ENCODE results near the gene CD244. TPM values are rescaled to one million over a fixed set of nuclear protein-coding genes. Genes with fewer than 3 reads are reported as not detected.
"Not testable (repeated sequence)": the region's sequence is repeated elsewhere in the genome, so short reads cannot be mapped to it uniquely, and the experiment has no call there.

Gene CD244
- total RNA-seq, 4 donors from 2014 or later = 0.15 to 0.47 (median 0.27) TPM; not detected in 1

GRCh38 chr1:160907976-160908375 lies 45.3 kb upstream of the CD244 start:
- H3K4me1 ChIP-seq = no peaks in the 10 kb centered on the region
- no peaks in the 10 kb centered on the region for H3K9me3 ChIP-seq
- no peaks in the 10 kb centered on the region for H3K36me3 ChIP-seq
- WGBS, 2 donors (ENCODE audit: low coverage in 1 of 2) = 43 to 73% methylated on average over 7 of the region's 7 CpGs
- H3K4me3 ChIP-seq = no peak overlapping the region
- H3K27me3 ChIP-seq = peaks cover 6% of the 10 kb centered on the region
- ATAC-seq = no peak
- no peak overlapping the region for H3K27ac ChIP-seq
- TF ChIP-seq CTCF (IDR thresholded peaks at IDR 0.05) = no peak
- TF ChIP-seq EP300 (IDR thresholded peaks at IDR 0.05) = no peak
- TF ChIP-seq POLR2A (IDR thresholded peaks at IDR 0.05) = no peak
- TF ChIP-seq POLR2AphosphoS5 (IDR thresholded peaks at IDR 0.05) = no peak

- H3K4me1 ChIP-seq = no peaks in the 10 kb centered on the region
- ATAC-seq = no peak
- no peak overlapping the region for H3K27ac ChIP-seq
- TF ChIP-seq CTCF (IDR thresholded peaks at IDR 0.05) = no peak
- TF ChIP-seq POLR2AphosphoS5 (IDR thresholded peaks at IDR 0.05) = no peak
- no peak for TF ChIP-seq POLR2A (IDR thresholded peaks at IDR 0.05)
- no peak for TF ChIP-seq EP300 (IDR thresholded peaks at IDR 0.05)
- H3K4me3 ChIP-seq = no peak overlapping the region
- H3K27me3 ChIP-seq = peaks cover 7% of the 10 kb centered on the region
- WGBS, 2 donors (ENCODE audit: low coverage in 1 of 2) = 55 to 71% methylated on average over 2 to 4 of the region's 4 CpGs
- H3K9me3 ChIP-seq = no peaks in the 10 kb centered on the region
- H3K36me3 ChIP-seq = no peaks in the 10 kb centered on the region
Observed at GRCh38 chr1:160905617-160905989, 42.9 kb upstream of the CD244 start.

GRCh38 chr1:160904783-160905616 lies 42.3 kb upstream of the CD244 start:
- no peak overlapping the region for H3K27ac ChIP-seq
- no peak overlapping the region for H3K4me3 ChIP-seq
- peaks cover 7% of the 10 kb centered on the region for H3K27me3 ChIP-seq
- H3K36me3 ChIP-seq = no peaks in the 10 kb centered on the region
- TF ChIP-seq CTCF (IDR thresholded peaks at IDR 0.05) = no peak
- TF ChIP-seq EP300 (IDR thresholded peaks at IDR 0.05) = no peak
- TF ChIP-seq POLR2AphosphoS5 (IDR thresholded peaks at IDR 0.05) = no peak
- no peak for TF ChIP-seq POLR2A (IDR thresholded peaks at IDR 0.05)
- 57 to 59% methylated on average over 6 to 8 of the region's 8 CpGs for WGBS, 2 donors (ENCODE audit: low coverage in 1 of 2)
- no peaks in the 10 kb centered on the region for H3K4me1 ChIP-seq
- no peak for ATAC-seq
- H3K9me3 ChIP-seq = no peaks in the 10 kb centered on the region

GRCh38 chr1:160902251-160902650 lies 39.6 kb upstream of the CD244 start:
- WGBS, 2 donors (ENCODE audit: low coverage in 1 of 2) = 67 to 80% methylated on average over 1 of the region's 1 CpG
- H3K4me1 ChIP-seq, ATAC-seq, H3K4me3 ChIP-seq, H3K27ac ChIP-seq, H3K9me3 ChIP-seq, H3K36me3 ChIP-seq, H3K27me3 ChIP-seq: not testable (repeated sequence)

- no peak overlapping the region for H3K27ac ChIP-seq
- no CpG with 5 or more reads among the region's 2 CpGs for WGBS, 2 donors (ENCODE audit: low coverage in 1 of 2)
- no peaks in the 10 kb centered on the region for H3K9me3 ChIP-seq
- no peaks in the 10 kb centered on the region for H3K4me1 ChIP-seq
- no peak for ATAC-seq
- H3K4me3 ChIP-seq = no peak overlapping the region
- peaks cover 7% of the 10 kb centered on the region for H3K27me3 ChIP-seq
- TF ChIP-seq POLR2A (IDR thresholded peaks at IDR 0.05) = no peak
- no peak for TF ChIP-seq POLR2AphosphoS5 (IDR thresholded peaks at IDR 0.05)
- no peak for TF ChIP-seq EP300 (IDR thresholded peaks at IDR 0.05)
- no peak for TF ChIP-seq CTCF (IDR thresholded peaks at IDR 0.05)
- no peaks in the 10 kb centered on the region for H3K36me3 ChIP-seq
Observed at GRCh38 chr1:160901768-160902167, 39.1 kb upstream of the CD244 start.

- H3K9me3 ChIP-seq, H3K4me1 ChIP-seq, H3K36me3 ChIP-seq, ATAC-seq, H3K27ac ChIP-seq, H3K27me3 ChIP-seq, H3K4me3 ChIP-seq: not testable (repeated sequence)
- 54 to 59% methylated on average over 3 of the region's 3 CpGs for WGBS, 2 donors (ENCODE audit: low coverage in 1 of 2)
Observed at GRCh38 chr1:160900683-160901082, 38.0 kb upstream of the CD244 start.

- H3K27ac ChIP-seq, H3K36me3 ChIP-seq, H3K4me3 ChIP-seq, H3K4me1 ChIP-seq, ATAC-seq, H3K27me3 ChIP-seq: not testable (repeated sequence)
- 83 to 89% methylated on average over 3 to 9 of the region's 18 CpGs for WGBS, 2 donors (ENCODE audit: low coverage in 1 of 2)
- H3K9me3 ChIP-seq = peaks cover 0 to 28% (median 0%) of the 10 kb centered on the region in 3 donors
Observed at GRCh38 chr1:160894368-160895135, 31.9 kb upstream of the CD244 start.

All from gastroesophageal sphincter (tissue), 4 donors.